Fibroblast of the conjunctiva (primary cell): ENCODE results near the gene ADGRB2.

Source experiments
- DNase-seq: peaks from one replicate; pipeline ENCODE4 v3.0.0-alpha.2; 2010; ENCODE audit warnings: low read depth

Gene ADGRB2

GRCh38 chr1:31781756-31782371 is 17.7 kb upstream of the ADGRB2 start:
- DNase-seq, result no peak

- DNase-seq, result no peak
Observed at GRCh38 chr1:31781138-31781755, 17.1 kb upstream of the ADGRB2 start.

- DNase-seq, result no peak
Observed at GRCh38 chr1:31780632-31781031, 16.5 kb upstream of the ADGRB2 start.

- DNase-seq, result no peak
Observed at GRCh38 chr1:31779687-31780086, 15.5 kb upstream of the ADGRB2 start.

GRCh38 chr1:31778763-31779488 is 14.8 kb upstream of the ADGRB2 start:
- DNase-seq, result no peak

- no peak for DNase-seq
Observed at GRCh38 chr1:31776516-31776915, 12.4 kb upstream of the ADGRB2 start.

- DNase-seq, result no peak
Observed at GRCh38 chr1:31776032-31776431, 11.9 kb upstream of the ADGRB2 start.

- no peak for DNase-seq
Observed at GRCh38 chr1:31775210-31775999, 11.3 kb upstream of the ADGRB2 start.

- DNase-seq, result no peak
Observed at GRCh38 chr1:31774495-31774894, 10.4 kb upstream of the ADGRB2 start.

- DNase-seq, result no peak
Observed at GRCh38 chr1:31773861-31774260, 9.7 kb upstream of the ADGRB2 start.

- no peak for DNase-seq
Observed at GRCh38 chr1:31772669-31773248, 8.6 kb upstream of the ADGRB2 start.

GRCh38 chr1:31771891-31772668 is 7.9 kb upstream of the ADGRB2 start:
- no peak for DNase-seq

- no peak for DNase-seq
Observed at GRCh38 chr1:31769720-31770390, 5.7 kb upstream of the ADGRB2 start.

- DNase-seq, result no peak
Observed at GRCh38 chr1:31768939-31769704, 5.0 kb upstream of the ADGRB2 start.

- DNase-seq, result no peak
Observed at GRCh38 chr1:31768407-31768907, 4.3 kb upstream of the ADGRB2 start.

GRCh38 chr1:31767225-31767624 is 3.1 kb upstream of the ADGRB2 start:
- DNase-seq, result no peak

GRCh38 chr1:31765516-31765915 is 1.4 kb upstream of the ADGRB2 start:
- DNase-seq, result no peak

GRCh38 chr1:31765041-31765467 is 914 bp upstream of the ADGRB2 start:
- DNase-seq, result no peak

- no peak for DNase-seq
Observed at GRCh38 chr1:31763671-31764311, 349 bp downstream of the ADGRB2 start.
